Fibroblast of skin of abdomen (primary cell): Measurements from ENCODE around the gene C5AR1.
"Not testable (repeated sequence)": the region's sequence is repeated elsewhere in the genome, so short reads cannot be mapped to it uniquely, and the experiment has no call there.

Experiments used
- DNase-seq: peaks from one replicate; pipeline ENCODE4 v3.0.0-alpha.2; 2013

Gene C5AR1

DNA sequence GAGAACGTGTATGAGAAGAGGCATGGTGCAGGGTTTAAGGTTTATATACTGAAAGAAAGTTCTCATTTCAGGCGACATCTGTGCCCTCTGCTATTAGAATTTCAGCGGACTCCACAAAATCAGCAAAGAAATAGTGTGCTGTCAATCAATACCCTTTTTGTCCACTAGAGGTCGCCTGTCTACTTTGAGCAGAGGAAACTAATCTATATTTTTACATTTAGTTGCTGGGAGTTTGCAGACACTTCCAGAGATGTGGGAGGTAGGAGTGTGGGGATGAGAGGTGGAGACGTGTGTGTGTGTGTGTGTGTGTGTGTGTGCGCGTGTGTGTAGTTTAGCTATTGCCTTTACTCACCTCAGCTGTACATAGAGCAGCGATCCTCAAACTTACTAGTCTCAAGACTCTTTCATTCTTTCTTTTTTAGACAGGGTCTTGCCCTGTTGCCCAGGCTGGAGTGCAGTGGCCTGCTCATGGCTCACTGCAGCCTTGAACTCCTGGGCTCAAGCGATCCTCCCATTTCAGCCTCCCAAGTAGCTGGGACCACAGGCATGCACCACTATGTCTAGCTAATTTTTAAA is 25.2 kb upstream of the C5AR1 start:
- peak; percentile 66 for DNase-seq

DNA sequence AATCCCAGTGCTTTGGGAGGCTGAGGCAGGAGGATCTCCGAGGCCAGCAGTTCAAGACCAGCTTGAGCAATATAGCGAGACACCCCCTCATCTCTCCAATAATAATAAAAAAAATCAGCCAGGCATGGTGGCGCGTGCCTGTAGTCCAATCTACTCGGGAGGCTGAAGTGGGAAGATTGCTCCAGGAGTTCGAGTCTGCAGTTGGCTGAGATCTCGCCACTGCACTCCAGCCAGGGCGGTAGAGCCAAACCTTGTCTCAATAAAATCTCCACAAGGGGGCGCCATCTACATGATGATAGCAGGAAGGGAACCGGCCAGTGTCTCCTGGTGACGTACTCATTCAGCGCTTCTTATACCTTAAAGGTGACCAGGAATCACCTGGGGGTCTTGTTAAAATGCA is 13.6 kb upstream of the C5AR1 start:
- peak; percentile 72 for DNase-seq

DNA sequence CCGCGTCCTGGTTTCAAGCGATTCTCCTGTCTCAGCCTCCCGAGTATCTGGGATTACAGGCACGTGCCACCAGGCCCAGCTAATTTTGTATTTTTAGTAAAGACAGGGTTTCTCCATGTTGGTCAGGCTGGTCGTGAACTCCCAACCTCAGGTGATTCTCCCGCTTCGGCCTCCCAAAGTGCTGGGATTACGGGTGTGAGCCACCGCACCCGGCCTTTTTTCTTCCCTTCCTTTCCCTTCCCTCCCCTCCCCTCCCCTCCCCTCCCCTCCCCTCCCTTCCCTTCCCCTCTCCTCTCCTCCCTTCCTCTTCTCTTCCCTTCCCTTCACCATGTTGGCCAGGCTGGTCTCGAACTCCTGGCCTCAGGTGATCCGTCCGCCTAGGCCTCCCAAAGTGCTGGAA is 8.8 kb upstream of the C5AR1 start:
- not testable (repeated sequence) for DNase-seq

DNA sequence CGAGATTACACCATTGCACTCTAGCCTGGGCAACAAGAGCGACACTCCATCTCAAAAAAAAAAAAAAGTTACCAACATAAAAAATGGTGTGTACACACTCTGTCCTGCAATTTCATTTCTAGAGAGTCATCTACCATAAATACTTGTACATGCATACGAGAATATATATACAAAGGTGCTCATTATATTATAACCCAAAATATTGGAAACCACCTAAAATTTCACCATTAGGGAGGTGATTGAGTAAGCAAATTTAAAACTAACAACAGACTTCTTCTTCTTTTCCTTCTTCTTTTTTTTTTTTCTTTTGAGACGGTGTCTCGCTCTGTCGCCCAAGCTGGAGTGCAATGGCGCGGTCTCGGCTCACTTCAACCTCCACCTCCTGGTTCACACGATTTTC is 7.4 kb upstream of the C5AR1 start:
- DNase-seq: no peak

DNA sequence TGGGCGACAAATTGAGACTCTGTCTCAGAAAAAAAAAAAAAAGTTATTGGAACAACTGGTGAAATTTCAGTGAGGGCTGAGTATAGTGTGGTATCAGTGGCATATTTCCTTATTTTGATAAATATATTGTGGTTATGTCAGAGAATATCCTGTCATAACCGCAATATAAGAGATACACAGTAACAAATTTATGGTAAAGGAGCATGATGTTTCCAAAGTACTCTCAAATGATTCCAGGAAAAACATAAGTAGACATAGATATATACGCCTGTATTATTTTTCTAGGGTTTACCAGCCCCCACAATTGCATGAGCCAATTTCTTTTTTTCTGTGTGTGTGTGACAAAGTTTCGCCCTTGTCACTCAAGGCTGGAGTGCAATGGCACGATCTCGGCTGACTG is 5.7 kb upstream of the C5AR1 start:
- DNase-seq: no peak

DNA sequence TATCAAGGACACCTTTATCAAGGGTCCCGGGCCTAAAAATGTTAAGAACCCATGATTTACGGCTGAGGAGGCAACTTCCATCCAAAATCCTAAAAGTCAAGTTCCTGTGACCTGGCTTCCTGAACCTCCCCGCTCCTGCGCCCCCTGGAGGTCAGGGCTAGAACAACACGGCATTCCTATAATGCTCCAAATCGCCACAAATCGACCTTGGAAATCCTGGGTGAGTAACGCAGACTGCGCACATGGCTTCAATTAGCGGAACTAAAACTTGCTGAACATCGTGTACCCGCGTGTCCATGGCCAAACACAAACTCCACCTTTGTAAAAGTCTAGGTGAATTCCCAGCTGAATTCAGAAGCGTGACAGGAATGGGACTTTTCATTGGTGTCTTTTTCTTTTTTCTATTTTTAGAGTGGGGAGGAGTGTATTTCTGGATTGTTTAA is 4.3 kb upstream of the C5AR1 start:
- DNase-seq: peak; percentile 91

DNA sequence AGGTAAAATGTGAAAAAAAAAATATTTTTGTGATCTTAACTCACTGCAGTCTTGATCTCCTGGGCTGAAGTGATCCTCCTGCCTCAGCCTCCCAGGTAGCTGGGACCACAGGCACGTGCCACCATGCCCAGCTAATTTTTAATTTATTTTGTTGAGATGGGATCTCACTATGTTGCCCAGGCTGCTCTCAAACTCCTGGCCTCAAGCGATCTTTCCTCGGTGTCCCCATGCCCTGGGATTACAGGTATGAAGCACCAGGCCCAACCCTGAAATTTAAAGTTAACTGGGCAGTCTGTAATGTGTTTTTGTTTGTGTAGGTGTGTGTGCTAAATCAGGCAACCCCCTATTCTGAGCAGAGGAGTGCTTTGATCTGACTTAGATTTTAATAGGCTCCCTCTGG is 3.4 kb upstream of the C5AR1 start:
- no peak for DNase-seq

DNA sequence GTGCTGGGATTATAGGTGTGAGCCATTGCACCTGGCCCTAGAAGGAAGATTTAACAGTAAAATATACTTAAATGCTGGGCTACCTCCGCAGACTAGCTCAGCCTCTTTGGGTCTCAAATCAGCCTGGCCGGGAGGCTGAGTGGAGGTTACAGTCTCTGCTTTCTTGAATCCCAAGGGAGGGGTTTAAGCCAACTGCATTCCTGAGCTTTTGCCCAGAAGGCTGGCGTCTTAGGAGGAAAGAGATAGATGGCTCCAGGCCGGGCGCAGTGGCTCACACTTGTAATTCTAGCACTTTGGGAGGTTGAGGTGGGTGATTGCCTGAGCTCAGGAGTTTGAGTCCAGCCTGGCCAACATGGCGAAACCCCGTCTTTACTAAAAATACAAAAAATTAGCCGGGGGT is 623 bp upstream of the C5AR1 start:
- DNase-seq: no peak

DNA sequence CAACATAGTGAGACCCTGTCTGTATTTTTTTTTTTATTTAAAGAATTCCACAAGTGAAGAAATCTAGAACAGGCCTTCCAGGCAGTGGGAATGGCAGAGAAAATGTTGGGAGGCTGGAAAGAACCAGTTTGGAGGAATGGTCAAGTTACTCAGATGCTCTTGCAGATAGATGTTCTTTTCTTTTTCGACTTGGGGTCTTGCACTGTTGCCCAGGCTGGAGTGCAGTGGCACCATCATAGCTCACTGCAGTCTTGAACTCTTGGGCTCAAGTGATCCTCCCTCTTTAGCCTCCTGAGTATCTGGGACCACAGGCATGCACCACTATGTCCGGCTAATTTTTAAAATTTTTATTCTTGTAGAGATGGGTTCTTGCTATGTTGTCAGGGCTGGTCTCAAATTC is 662 bp downstream of the C5AR1 start:
- no peak for DNase-seq

DNA sequence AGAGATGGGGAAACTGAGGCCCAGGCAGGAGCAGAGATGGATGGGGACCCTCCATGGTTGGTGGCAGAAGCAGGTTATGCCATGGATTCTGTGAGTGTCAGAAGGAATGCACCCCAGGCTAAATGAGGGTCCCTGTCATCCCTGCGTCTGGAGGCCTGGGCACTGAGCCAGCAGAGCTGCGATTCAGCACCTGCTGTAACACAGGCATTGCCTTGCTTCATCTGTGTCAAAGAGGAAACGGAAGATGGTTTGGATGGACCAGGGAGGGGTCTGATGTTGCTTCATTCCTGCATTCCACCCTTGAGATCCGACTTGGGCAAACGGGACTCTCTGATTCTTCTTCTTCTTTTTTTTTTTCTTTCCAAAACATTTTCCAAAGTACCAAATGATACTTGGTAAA is 1.2 kb downstream of the C5AR1 start:
- peak; percentile 39 for DNase-seq

DNA sequence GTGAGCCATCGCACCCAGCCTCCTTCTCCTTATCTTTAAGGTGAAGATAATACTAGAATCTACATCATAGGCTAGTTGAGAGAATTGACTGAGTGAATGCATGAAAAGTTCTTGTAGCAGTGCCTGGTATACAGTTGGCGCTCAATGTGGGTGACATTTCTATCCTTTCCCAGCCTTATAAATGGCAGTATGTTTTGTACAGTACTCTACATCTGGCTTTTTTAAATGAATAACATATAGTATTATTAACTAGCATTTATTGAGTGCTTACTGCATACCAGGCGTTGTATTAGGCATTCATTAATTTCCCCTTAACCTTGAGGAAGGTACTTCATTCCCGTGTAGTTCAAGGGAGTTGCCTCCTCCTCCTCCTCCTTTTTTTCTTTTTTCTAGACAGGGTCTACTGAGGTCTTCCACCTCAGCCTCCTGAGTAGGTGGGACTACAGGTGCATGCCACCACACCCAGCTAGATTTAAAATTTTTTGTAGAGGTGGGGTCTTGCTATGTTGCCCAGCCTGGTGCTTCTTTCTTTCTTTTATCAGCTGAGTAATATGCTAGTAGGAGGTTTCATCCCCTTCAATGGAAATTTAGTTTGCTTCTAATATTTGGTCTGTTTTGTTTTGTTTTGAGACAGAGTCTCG is 2.8 kb downstream of the C5AR1 start:
- DNase-seq: no peak

DNA sequence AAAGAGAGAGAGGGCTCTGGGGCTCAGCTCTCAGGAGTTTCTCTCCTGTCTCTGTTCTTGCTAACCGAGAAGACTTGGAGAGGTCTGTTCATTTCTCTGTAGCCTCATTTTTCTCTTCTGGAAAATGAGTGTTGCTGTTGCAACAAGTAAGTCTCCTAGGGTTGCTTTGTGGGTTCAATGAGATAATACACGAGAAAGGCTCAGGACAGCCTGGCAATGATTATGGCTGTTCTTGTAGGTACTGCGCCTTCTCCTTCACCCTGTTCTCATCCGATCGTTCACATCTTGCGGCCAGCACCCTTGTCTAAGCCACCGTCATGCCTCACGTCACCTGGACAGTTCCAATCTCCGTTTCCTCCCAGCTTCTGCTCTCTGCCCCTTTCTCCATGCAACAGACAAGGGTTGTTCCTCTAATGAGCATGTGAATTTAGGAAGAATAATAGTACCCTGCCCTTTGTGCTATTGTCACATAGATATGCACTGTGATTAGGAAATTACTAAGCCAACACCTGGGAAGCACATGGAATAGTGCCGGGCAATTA is 4.2 kb downstream of the C5AR1 start:
- DNase-seq: no peak

DNA sequence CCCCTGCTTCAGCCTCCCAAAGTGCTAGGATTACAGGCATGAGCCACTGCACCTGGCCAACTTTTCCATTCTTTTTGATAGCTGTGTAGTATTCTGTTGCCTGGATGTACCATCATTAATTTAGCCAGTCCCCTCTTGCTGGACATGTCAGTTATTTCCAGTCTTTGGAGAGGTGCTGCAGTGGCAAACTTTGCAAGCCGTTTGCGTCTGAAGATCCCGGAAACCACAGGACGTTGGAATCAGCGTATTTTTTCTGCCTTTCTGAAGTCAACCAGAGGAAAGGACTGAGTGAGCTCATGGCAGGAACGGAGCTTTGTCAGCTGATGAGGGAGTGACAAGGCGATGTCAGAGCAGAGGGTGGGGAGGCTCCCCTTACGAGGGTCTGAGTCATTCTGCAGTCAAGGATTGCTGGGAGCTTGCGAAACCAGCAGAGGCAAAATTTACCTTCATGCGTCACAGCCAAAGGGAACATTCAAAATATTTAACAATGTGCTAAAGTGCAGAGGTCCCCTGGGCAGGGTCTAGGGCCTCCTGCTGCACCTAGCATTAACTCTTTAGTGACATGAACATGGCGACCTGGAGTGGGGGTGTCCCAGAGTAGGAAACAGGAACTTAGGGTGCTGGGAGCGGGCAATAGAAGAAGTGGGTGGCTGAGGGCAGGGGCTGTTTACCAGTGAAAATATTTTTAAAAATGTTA is 5.6 kb downstream of the C5AR1 start:
- DNase-seq: peak; percentile 88

DNA sequence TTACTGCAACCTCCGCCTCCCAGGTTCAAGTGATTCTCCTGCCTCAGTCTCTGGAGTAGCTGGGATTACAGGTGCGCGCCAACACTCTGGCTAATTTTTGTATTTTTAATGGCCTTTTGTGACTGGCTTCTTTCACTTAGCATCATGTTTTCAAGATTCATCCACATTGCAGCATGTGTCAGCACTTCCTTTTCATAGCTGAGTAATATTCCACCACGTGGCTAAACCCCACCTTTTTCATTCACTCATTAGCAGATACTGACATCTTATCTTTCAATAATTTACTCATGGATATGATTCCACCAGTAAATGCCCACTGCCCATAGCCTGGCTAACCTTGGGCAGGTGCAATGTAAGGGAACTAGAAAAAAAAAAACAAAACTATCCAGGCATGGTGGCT is 6.9 kb downstream of the C5AR1 start:
- DNase-seq: no peak

DNA sequence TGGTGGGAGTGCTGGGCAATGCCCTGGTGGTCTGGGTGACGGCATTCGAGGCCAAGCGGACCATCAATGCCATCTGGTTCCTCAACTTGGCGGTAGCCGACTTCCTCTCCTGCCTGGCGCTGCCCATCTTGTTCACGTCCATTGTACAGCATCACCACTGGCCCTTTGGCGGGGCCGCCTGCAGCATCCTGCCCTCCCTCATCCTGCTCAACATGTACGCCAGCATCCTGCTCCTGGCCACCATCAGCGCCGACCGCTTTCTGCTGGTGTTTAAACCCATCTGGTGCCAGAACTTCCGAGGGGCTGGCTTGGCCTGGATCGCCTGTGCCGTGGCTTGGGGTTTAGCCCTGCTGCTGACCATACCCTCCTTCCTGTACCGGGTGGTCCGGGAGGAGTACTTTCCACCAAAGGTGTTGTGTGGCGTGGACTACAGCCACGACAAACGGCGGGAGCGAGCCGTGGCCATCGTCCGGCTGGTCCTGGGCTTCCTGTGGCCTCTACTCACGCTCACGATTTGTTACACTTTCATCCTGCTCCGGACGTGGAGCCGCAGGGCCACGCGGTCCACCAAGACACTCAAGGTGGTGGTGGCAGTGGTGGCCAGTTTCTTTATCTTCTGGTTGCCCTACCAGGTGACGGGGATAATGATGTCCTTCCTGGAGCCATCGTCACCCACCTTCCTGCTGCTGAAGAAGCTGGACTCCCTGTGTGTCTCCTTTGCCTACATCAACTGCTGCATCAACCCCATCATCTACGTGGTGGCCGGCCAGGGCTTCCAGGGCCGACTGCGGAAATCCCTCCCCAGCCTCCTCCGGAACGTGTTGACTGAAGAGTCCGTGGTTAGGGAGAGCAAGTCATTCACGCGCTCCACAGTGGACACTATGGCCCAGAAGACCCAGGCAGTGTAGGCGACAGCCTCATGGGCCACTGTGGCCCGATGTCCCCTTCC is 10.5 kb downstream of the C5AR1 start:
- no peak for DNase-seq

DNA sequence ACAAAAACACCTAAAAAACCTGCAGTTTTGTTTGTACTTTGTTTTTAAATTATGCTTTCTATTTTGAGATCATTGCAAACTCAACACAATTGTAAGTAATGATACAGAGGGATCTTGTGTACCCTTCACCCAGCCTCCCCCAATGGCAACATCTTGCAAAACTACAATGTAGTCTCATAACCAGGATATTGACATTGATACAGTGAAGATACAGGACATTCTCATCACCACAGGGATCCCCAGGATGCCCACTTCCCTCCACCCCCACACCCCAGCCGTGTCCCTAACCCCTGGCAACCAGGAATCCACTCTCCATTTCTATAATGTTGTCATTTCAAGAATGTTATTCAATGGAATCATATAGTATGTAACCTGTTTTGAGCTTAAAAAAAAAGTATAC is 12.0 kb downstream of the C5AR1 start:
- DNase-seq: no peak

DNA sequence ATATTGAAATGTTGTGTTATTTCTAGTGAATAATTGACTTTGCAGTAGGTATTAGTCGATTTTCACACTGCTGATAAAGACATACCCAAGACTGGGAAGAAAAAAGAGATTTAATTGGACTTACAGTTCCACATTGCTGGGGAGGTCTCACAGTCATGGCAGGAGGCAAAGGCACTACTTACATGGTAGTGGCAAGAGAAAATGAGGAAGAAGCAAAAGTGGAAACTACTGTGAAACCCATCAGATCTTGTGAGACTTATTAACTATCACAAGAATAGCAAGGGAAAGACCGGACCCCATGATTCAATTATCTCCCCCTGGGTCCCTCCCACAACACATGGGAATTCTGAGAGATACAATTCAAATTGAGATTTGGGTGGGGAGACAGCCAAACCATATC is 12.4 kb downstream of the C5AR1 start:
- no peak for DNase-seq

DNA sequence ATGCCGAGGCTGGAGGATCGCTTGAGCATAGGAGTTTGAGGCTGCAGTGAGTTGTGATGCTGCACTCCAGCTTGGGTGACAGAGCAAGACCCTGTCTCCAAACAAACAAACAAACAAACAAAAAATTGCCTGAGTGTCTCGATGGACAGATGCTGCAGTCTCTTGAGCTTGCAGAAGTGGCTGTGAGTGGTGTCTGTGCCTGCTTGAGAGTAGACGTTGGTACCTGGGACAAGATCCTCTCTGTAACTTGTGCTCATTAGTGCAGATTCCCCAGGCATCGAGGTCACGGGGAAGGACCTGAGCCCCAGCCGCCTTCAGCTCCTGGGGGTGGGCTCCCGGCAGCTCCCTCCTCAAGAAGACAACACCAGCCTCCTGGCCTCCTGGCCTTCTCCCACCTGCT is 13.7 kb downstream of the C5AR1 start:
- no peak for DNase-seq

DNA sequence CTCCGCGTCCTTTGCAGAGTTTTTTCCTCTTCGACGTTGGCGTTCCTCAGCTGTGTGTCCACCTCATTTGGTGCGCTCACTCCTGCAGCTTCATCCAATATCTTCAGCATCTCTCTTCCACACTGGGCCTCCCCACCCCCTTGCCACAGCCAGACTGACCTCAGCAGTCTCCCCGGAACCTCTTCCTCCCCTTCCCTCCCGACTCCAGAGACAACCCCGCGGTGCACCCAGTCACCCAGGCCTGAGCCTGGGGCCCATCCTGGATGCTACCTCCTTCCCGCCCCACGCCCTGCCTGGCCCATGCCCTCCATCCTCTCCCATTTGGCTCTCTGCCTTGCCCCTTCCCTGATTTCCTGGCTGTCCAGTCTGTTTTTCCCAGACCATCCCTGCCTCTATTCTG is 14.2 kb downstream of the C5AR1 start:
- no peak for DNase-seq

DNA sequence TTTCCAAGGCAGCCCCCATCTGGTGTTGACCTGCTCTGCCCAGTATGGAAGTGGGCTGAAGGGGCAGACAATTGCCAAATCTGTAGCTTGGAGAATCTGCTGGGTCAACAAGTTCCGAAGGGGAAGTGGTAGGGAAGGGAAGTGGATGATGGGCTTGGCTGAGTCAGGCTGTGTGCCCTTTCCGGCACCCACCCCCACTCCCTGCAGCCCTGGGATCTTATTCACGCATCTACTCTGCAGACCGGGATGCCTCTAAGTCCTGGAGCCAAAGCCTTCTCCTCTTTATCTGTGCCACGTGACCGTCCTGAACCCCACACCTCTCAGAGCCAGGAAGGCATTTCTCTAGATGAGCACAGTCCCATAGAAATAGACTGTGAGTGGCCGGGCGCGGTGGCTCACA is 14.8 kb downstream of the C5AR1 start:
- no peak for DNase-seq

DNA sequence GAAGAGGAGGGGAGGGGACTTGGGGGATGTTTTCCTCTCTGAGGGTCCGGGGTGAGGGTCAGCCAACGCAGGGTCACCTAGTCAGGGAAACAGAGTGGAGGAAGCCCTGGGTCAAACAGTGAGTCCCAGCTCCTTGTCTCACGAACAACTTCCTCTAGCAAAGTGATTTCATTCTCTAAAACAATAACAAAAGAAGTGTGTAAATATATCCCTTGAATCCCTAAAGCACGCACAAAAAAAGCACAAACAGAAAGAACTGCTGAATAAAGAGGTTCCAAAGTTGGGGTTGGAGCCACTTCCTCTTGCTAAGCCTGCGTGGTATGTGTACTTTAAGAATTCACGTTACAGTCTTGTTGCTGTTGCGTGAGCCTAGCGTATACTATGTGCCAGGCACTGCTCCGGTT is 20.8 kb downstream of the C5AR1 start:
- no peak for DNase-seq

DNA sequence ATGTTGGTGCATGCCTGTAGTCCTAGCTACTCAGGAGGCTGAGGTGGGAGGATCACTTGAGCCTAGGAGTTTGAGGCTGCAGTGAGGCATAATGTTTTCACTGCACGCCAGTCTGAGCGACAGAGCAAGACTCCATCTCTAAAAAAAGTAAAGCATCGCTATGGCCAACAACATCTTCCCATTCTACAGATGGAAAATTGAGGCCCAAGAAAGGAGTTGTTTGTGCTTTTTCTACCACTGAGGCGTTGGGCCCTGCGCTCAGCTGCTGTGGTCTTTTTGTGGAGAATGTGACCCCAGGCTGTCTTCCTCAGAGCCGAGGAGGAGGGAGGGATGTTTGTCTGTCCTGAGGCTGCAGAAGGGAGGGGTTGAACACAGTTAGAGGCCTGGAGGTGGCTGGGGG is 21.8 kb downstream of the C5AR1 start:
- DNase-seq: no peak
